Smooth muscle cell (in vitro differentiated cells): ENCODE measurements around the gene COG4. TPM values are rescaled to one million over a fixed set of nuclear protein-coding genes. Genes with fewer than 3 reads are reported as not detected.

Experiments used
- DNase-seq: peaks from one replicate; lab custom pipeline; 2025; ENCODE audit not compliant: unreplicated experiment; lab: John Stamatoyannopoulos, UW
- H2AFZ ChIP-seq: fragments of 200-600 bp; sonication (generic); 2 replicates; pipeline ENCODE4 v1.6.0; 2016; ENCODE audit warnings: antibody characterized with exemption, low read depth, mild to moderate bottlenecking
- H3F3A ChIP-seq: fragments of 200-600 bp; sonication (generic); 2 replicates; pipeline ENCODE4 v1.6.0; 2017; ENCODE audit warnings: antibody characterized with exemption, low read depth
- H3K27ac ChIP-seq: fragments of 200-600 bp; sonication (generic); 2 replicates; pipeline ENCODE4 v1.5.1; 2016; ENCODE audit warnings: low read depth, mild to moderate bottlenecking
- H3K27me3 ChIP-seq: fragments of 200-600 bp; sonication (generic); 2 replicates; pipeline ENCODE4 v1.6.1; 2016; ENCODE audit warnings: low read depth, mild to moderate bottlenecking
- H3K36me3 ChIP-seq: fragments of 200-600 bp; sonication (generic); 2 replicates; pipeline ENCODE4 v1.5.1; 2016; ENCODE audit warnings: low read depth
- H3K4me1 ChIP-seq: fragments of 200-600 bp; sonication (generic); 2 replicates; pipeline ENCODE4 v1.5.1; 2016; ENCODE audit warnings: low read depth
- H3K4me2 ChIP-seq: fragments of 200-600 bp; sonication (generic); 2 replicates; pipeline ENCODE4 v1.6.0; 2016; ENCODE audit warnings: mild to moderate bottlenecking
- H3K4me3 ChIP-seq: fragments of 200-600 bp; sonication (generic); 2 replicates; pipeline ENCODE4 v1.5.1; 2016; ENCODE audit warnings: mild to moderate bottlenecking
- H3K79me2 ChIP-seq: fragments of 200-600 bp; sonication (generic); 2 replicates; pipeline ENCODE4 v1.6.0; 2016; ENCODE audit warnings: low read depth, mild to moderate bottlenecking
- H3K9ac ChIP-seq: fragments of 200-600 bp; sonication (generic); 2 replicates; pipeline ENCODE4 v1.6.0; 2016; ENCODE audit warnings: low read depth
- H3K9me3 ChIP-seq: fragments of 200-600 bp; sonication (generic); replicated peaks from 2 replicates; pipeline ENCODE4 v1.5.1; 2016; ENCODE audit warnings: low read depth
- H4K20me1 ChIP-seq: fragments of 200-600 bp; sonication (generic); 2 replicates; pipeline ENCODE4 v1.6.0; 2016; ENCODE audit warnings: low read depth
- CTCF ChIP-seq: fragments of 200-600 bp; sonication (generic); IDR thresholded peaks from 2 replicates; pipeline ENCODE4 v1.5.1; 2017; ENCODE audit warnings: borderline replicate concordance, mild to moderate bottlenecking, antibody characterized with exemption; ENCODE audit not compliant: insufficient read depth, poor library complexity, severe bottlenecking
- WGBS: methylation state at CpG from one replicate; pipeline ENCODE4 v1.1.7; 2016; ENCODE audit warnings: low lambda C conversion rate; 5-methylcytosine and 5-hydroxymethylcytosine counted together
- polyA plus RNA-seq: library from polyadenylated mRNA; unstranded; fragments of >200 nt; fragmentation: Nextera tagmentation; extraction: Ambion mirVana; gene quantifications from 2 replicates; pipeline ENCODE4 v1.2.1, GENCODE V29; 2016
- total RNA-seq: library from RNA; depleted of rRNA; stranded (reverse); fragments of >200 nt; gene quantifications from 2 replicates; pipeline ENCODE4 v1.2.3, GENCODE V29; 2014

The COG4 gene
- total and polyA plus RNA-seq, 2 experiments from 2014 or later: 49.4 to 61.9 TPM

- Histone ChIP-seq H3K27me3 (no peaks in the 10 kb centered on the region), H3K36me3 (peaks cover 9% of the 10 kb centered on the region), H3K9me3 (no peaks in the 10 kb centered on the region), H3K4me2 (no peak overlapping the region), H4K20me1 (no peaks in the 10 kb centered on the region), H2AFZ (no peak overlapping the region), H3K4me3 (no peak overlapping the region), H3K27ac (no peak overlapping the region), H3K79me2 (no peaks in the 10 kb centered on the region), H3K4me1 (no peaks in the 10 kb centered on the region), H3F3A (no peaks in the 10 kb centered on the region), H3K9ac (no peak overlapping the region)
- no peak for TF ChIP-seq CTCF
- no peak for DNase-seq
- 76% methylated on average over 5 of the region's 5 CpGs for WGBS
Observed at GRCh38 chr16:70494202-70494770, 29.1 kb downstream of the COG4 start.

- WGBS: 80% methylated on average over 3 of the region's 3 CpGs
- Histone ChIP-seq H4K20me1 (no peaks in the 10 kb centered on the region), H3F3A (no peaks in the 10 kb centered on the region), H3K4me2 (no peak overlapping the region), H3K4me1 (no peaks in the 10 kb centered on the region), H3K27ac (no peak overlapping the region), H3K9me3 (no peaks in the 10 kb centered on the region), H3K4me3 (no peak overlapping the region), H3K27me3 (no peaks in the 10 kb centered on the region), H3K9ac (no peak overlapping the region), H3K79me2 (no peaks in the 10 kb centered on the region), H2AFZ (no peak overlapping the region), H3K36me3 (peaks cover 9% of the 10 kb centered on the region)
- TF ChIP-seq CTCF: no peak
- DNase-seq: no peak
Observed at GRCh38 chr16:70493802-70494201, 29.6 kb downstream of the COG4 start.

GRCh38 chr16:70490261-70490660 lies 33.1 kb downstream of the COG4 start:
- no peaks in the 10 kb centered on the region for H4K20me1 ChIP-seq
- DNase-seq: no peak
- H3K4me2 ChIP-seq: no peak overlapping the region
- TF ChIP-seq CTCF: no peak
- H3K4me3 ChIP-seq: no peak overlapping the region
- no peaks in the 10 kb centered on the region for H3K9me3 ChIP-seq
- no peaks in the 10 kb centered on the region for H3F3A ChIP-seq
- no peaks in the 10 kb centered on the region for H3K27me3 ChIP-seq
- H2AFZ ChIP-seq: no peak overlapping the region
- H3K27ac ChIP-seq: no peak overlapping the region
- WGBS: 89% methylated on average over 6 of the region's 6 CpGs
- no peak overlapping the region for H3K9ac ChIP-seq
- no peaks in the 10 kb centered on the region for H3K4me1 ChIP-seq
- H3K36me3 ChIP-seq: peaks cover 9% of the 10 kb centered on the region
- H3K79me2 ChIP-seq: no peaks in the 10 kb centered on the region

- DNase-seq: no peak
- Histone ChIP-seq H2AFZ (no peak overlapping the region), H3K36me3 (no peaks in the 10 kb centered on the region), H3K27ac (no peak overlapping the region), H3F3A (no peaks in the 10 kb centered on the region), H3K4me1 (no peaks in the 10 kb centered on the region), H3K4me2 (no peak overlapping the region), H4K20me1 (no peaks in the 10 kb centered on the region), H3K27me3 (no peaks in the 10 kb centered on the region), H3K79me2 (no peaks in the 10 kb centered on the region), H3K9ac (no peak overlapping the region), H3K4me3 (no peak overlapping the region), H3K9me3 (no peaks in the 10 kb centered on the region)
- TF ChIP-seq CTCF: no peak
- WGBS: 97% methylated on average over 2 of the region's 2 CpGs
Observed at GRCh38 chr16:70484867-70485266, 38.5 kb downstream of the COG4 start.
